Smooth muscle cell (in vitro differentiated cells): ENCODE data around the gene STK38. TPM values are rescaled to one million over a fixed set of nuclear protein-coding genes. Genes with fewer than 3 reads are reported as not detected.

Source experiments
- polyA plus RNA-seq: library from polyadenylated mRNA; unstranded; fragments of >200 nt; fragmentation: Nextera tagmentation; extraction: Ambion mirVana; gene quantifications from 2 replicates; pipeline ENCODE4 v1.2.1, GENCODE V29; 2016
- small RNA-seq: library from RNA; depleted of rRNA; stranded (forward); fragments of <200 nt; gene quantifications from one replicate; pipeline ENCODE3, GENCODE V24; 2014
- total RNA-seq: library from RNA; depleted of rRNA; stranded (reverse); fragments of >200 nt; gene quantifications from 2 replicates; pipeline ENCODE4 v1.2.3, GENCODE V29; 2014

The STK38 gene
- total and polyA plus RNA-seq, 2 experiments from 2014 or later: 34.5 to 34.6 TPM

Small RNA genes within 50 kb of the gene (small RNA-seq; reads per million reads assigned to genes)
- not detected for gene RN7SL502P

Other genes with a start within 250 kb of the STK38 start
- gene BNIP5, start 210.6 kb downstream of the STK38 start, total RNA-seq: not detected in 2 replicates
- not detected in 2 replicates for gene BNIP5, start 210.6 kb downstream of the STK38 start, polyA plus RNA-seq
- gene ETV7, start 159.8 kb downstream of the STK38 start, total RNA-seq: 0.18 TPM in 1 of 2 replicates, not detected in the other
- gene ETV7, start 159.8 kb downstream of the STK38 start, polyA plus RNA-seq: 0.83 and 1.2 TPM in 2 replicates
- gene PXT1, start 104.6 kb downstream of the STK38 start, total RNA-seq: not detected in 2 replicates
- gene PXT1, start 104.6 kb downstream of the STK38 start, polyA plus RNA-seq: not detected in 2 replicates
- gene KCTD20, start 104.5 kb downstream of the STK38 start, total RNA-seq: 54.9 and 61.3 TPM in 2 replicates
- 29.6 and 31.3 TPM in 2 replicates for gene KCTD20, start 104.5 kb downstream of the STK38 start, polyA plus RNA-seq
- 158 and 178 TPM in 2 replicates for gene SRSF3, start 46.9 kb upstream of the STK38 start, total RNA-seq
- gene SRSF3, start 46.9 kb upstream of the STK38 start, polyA plus RNA-seq: 163 and 179 TPM in 2 replicates
- 859 and 967 TPM in 2 replicates for gene CDKN1A, start 131.2 kb upstream of the STK38 start, total RNA-seq
- gene CDKN1A, start 131.2 kb upstream of the STK38 start, polyA plus RNA-seq: 1,623 and 1,633 TPM in 2 replicates
- not detected in 2 replicates for gene RAB44, start 150.3 kb upstream of the STK38 start, total RNA-seq
- 0.03 and 0.17 TPM in 2 replicates for gene RAB44, start 150.3 kb upstream of the STK38 start, polyA plus RNA-seq